Immature natural killer cell (primary cell): ENCODE results near the gene MGMT. TPM values are rescaled to one million over a fixed set of nuclear protein-coding genes. Genes with fewer than 3 reads are reported as not detected.

ENCODE experiments used
- DNase-seq, 3 donors: peaks; one replicate each; pipeline ENCODE4 v3.0.0; 2022; ENCODE audit warnings: mixed read lengths in 1 of 3
- H3K27ac Mint-ChIP-seq, 6 donors: one replicate each; pipeline ENCODE4 v1.8.0; 2020; ENCODE audit warnings: mixed read lengths in 6 of 6, mild to moderate bottlenecking in 5 of 6, inconsistent platforms in 4 of 6, moderate library complexity in 3 of 6
- H3K27me3 Mint-ChIP-seq, 3 donors: one replicate each; pipeline ENCODE4 v1.8.0; 2020 to 2021; ENCODE audit warnings: low read depth in 3 of 3, mild to moderate bottlenecking in 3 of 3, mixed read lengths in 3 of 3, moderate library complexity in 3 of 3, inconsistent platforms in 1 of 3
- H3K36me3 Mint-ChIP-seq, 3 donors: one replicate each; pipeline ENCODE4 v1.8.0; 2020; ENCODE audit warnings: mixed read lengths in 3 of 3, inconsistent platforms in 2 of 3, mild to moderate bottlenecking in 2 of 3
- H3K4me1 Mint-ChIP-seq, 2 donors: one replicate each; pipeline ENCODE4 v1.8.0; 2020; ENCODE audit warnings: inconsistent platforms in 2 of 2, mild to moderate bottlenecking in 2 of 2, mixed read lengths in 2 of 2, moderate library complexity in 1 of 2
- H3K4me3 Mint-ChIP-seq, 5 donors: one replicate each; pipeline ENCODE4 v1.8.0; 2020; ENCODE audit warnings: mild to moderate bottlenecking in 5 of 5, mixed read lengths in 5 of 5, inconsistent platforms in 3 of 5, moderate library complexity in 3 of 5
- H3K9me3 Mint-ChIP-seq, 6 donors: one replicate each; pipeline ENCODE4 v1.8.0; 2020; ENCODE audit warnings: mild to moderate bottlenecking in 6 of 6, mixed read lengths in 6 of 6, inconsistent platforms in 4 of 6, moderate library complexity in 3 of 6
- polyA plus RNA-seq, 3 donors: library from polyadenylated mRNA; unstranded; fragments of 300-500 nt; fragmentation: Illumina TruSeq; gene quantifications; one replicate each; pipeline ENCODE4 v1.2.3, GENCODE V29; 2021

Gene MGMT
- polyA plus RNA-seq, 3 donors from 2014 or later = 33.7 to 69.5 (median 37.5) TPM

- H3K36me3 Mint-ChIP-seq = peaks cover 0 to 17% (median 3%) of the 10 kb centered on the region in 3 donors
- H3K9me3 Mint-ChIP-seq = no peaks in the 10 kb centered on the region
- H3K27ac Mint-ChIP-seq = no peak overlapping the region
Observed at GRCh38 chr10:129553928-129554327, 86.9 kb downstream of the MGMT start.

GRCh38 chr10:129556316-129556715, 89.3 kb downstream of the MGMT start:
- Mint-ChIP-seq H3K27me3 (peaks cover 0 to 2% (median 1%) of the 10 kb centered on the region in 3 donors), H3K4me1 (no peaks in the 10 kb centered on the region), H3K4me3 (no peak overlapping the region), H3K27ac (no peak overlapping the region), H3K9me3 (peaks cover 0 to 1% (median 0%) of the 10 kb centered on the region in 6 donors), H3K36me3 (peaks cover 0 to 13% (median 3%) of the 10 kb centered on the region in 3 donors)
- no peak for DNase-seq

More at GRCh38 chr10:129553928-129554327, 86.9 kb downstream of the MGMT start:
- Mint-ChIP-seq H3K4me1 (no peaks in the 10 kb centered on the region), H3K4me3 (no peak overlapping the region), H3K27me3 (peaks cover 0 to 2% (median 0%) of the 10 kb centered on the region in 3 donors)
- no peak for DNase-seq

GRCh38 chr10:129560361-129560760, 93.3 kb downstream of the MGMT start:
- DNase-seq = no peak
- Mint-ChIP-seq H3K27me3 (peaks cover 0 to 2% (median 1%) of the 10 kb centered on the region in 3 donors), H3K9me3 (peaks cover 0 to 1% (median 0%) of the 10 kb centered on the region in 6 donors), H3K4me1 (peaks cover 7 to 8% of the 10 kb centered on the region in 2 donors), H3K27ac (no peak overlapping the region), H3K36me3 (peaks cover 0 to 4% (median 0%) of the 10 kb centered on the region in 3 donors), H3K4me3 (no peak overlapping the region)

GRCh38 chr10:129562487-129562886, 95.4 kb downstream of the MGMT start:
- peak overlapping the region in 2 of 6 donors; percentile 33 to 40 for H3K27ac Mint-ChIP-seq
- no peaks in the 10 kb centered on the region for H3K36me3 Mint-ChIP-seq
- no peak overlapping the region for H3K4me3 Mint-ChIP-seq
- no peak for DNase-seq
- peaks cover 7 to 8% of the 10 kb centered on the region in 2 donors for H3K4me1 Mint-ChIP-seq
- H3K9me3 Mint-ChIP-seq = peaks cover 0 to 1% (median 0%) of the 10 kb centered on the region in 6 donors
- H3K27me3 Mint-ChIP-seq = peaks cover 0 to 3% (median 0%) of the 10 kb centered on the region in 3 donors

- peaks cover 0 to 2% (median 0%) of the 10 kb centered on the region in 3 donors for H3K36me3 Mint-ChIP-seq
- no peaks in the 10 kb centered on the region for H3K9me3 Mint-ChIP-seq
- no peak overlapping the region for H3K27ac Mint-ChIP-seq
- H3K27me3 Mint-ChIP-seq = peaks cover 0 to 3% (median 0%) of the 10 kb centered on the region in 3 donors
- no peak for DNase-seq
- peaks cover 7 to 8% of the 10 kb centered on the region in 2 donors for H3K4me1 Mint-ChIP-seq
- no peak overlapping the region for H3K4me3 Mint-ChIP-seq
Observed at GRCh38 chr10:129564923-129565322, 97.9 kb downstream of the MGMT start.

GRCh38 chr10:129568583-129569344, 101.7 kb downstream of the MGMT start:
- Mint-ChIP-seq H3K36me3 (peaks cover 0 to 3% (median 0%) of the 10 kb centered on the region in 3 donors), H3K27me3 (peaks cover 0 to 2% (median 0%) of the 10 kb centered on the region in 3 donors), H3K9me3 (no peaks in the 10 kb centered on the region), H3K4me1 (peaks cover 0 to 3% of the 10 kb centered on the region in 2 donors), H3K27ac (no peak overlapping the region), H3K4me3 (no peak overlapping the region)
- no peak for DNase-seq

- H3K36me3 Mint-ChIP-seq = peaks cover 0 to 3% (median 0%) of the 10 kb centered on the region in 3 donors
- H3K9me3 Mint-ChIP-seq = no peaks in the 10 kb centered on the region
- no peak overlapping the region for H3K4me3 Mint-ChIP-seq
Observed at GRCh38 chr10:129570185-129570584, 103.1 kb downstream of the MGMT start.

GRCh38 chr10:129579228-129579627, 112.2 kb downstream of the MGMT start:
- no peak for DNase-seq
- Mint-ChIP-seq H3K27me3 (no peaks in the 10 kb centered on the region), H3K9me3 (no peaks in the 10 kb centered on the region), H3K36me3 (peaks cover 0 to 9% (median 0%) of the 10 kb centered on the region in 3 donors), H3K4me3 (no peak overlapping the region), H3K4me1 (peaks cover 6 to 38% of the 10 kb centered on the region in 2 donors), H3K27ac (no peak overlapping the region)

More at GRCh38 chr10:129570185-129570584, 103.1 kb downstream of the MGMT start:
- no peak for DNase-seq
- peaks cover 0 to 2% (median 0%) of the 10 kb centered on the region in 3 donors for H3K27me3 Mint-ChIP-seq
- H3K4me1 Mint-ChIP-seq = peaks cover 0 to under 1% of the 10 kb centered on the region in 2 donors
- no peak overlapping the region for H3K27ac Mint-ChIP-seq

- Mint-ChIP-seq H3K27ac (no peak overlapping the region), H3K36me3 (peaks cover 0 to 9% (median 6%) of the 10 kb centered on the region in 3 donors), H3K9me3 (peaks cover 0 to 2% (median 0%) of the 10 kb centered on the region in 6 donors), H3K4me3 (no peak overlapping the region), H3K4me1 (peaks cover 6 to 38% of the 10 kb centered on the region in 2 donors), H3K27me3 (no peaks in the 10 kb centered on the region)
- no peak for DNase-seq
Observed at GRCh38 chr10:129580010-129580409, 113.0 kb downstream of the MGMT start.

GRCh38 chr10:129580901-129581300, 113.9 kb downstream of the MGMT start:
- H3K36me3 Mint-ChIP-seq = peaks cover 8 to 15% (median 13%) of the 10 kb centered on the region in 3 donors
- no peak overlapping the region for H3K27ac Mint-ChIP-seq
- no peaks in the 10 kb centered on the region for H3K27me3 Mint-ChIP-seq
- H3K4me1 Mint-ChIP-seq = peaks cover 6 to 38% of the 10 kb centered on the region in 2 donors
- no peak for DNase-seq
- no peak overlapping the region for H3K4me3 Mint-ChIP-seq
- peaks cover 0 to 11% (median 3%) of the 10 kb centered on the region in 6 donors for H3K9me3 Mint-ChIP-seq

GRCh38 chr10:129581827-129582411, 114.9 kb downstream of the MGMT start:
- Mint-ChIP-seq H3K27me3 (peaks cover 0 to under 1% (median 0%) of the 10 kb centered on the region in 3 donors), H3K27ac (no peak overlapping the region), H3K9me3 (peaks cover under 1 to 20% (median 11%) of the 10 kb centered on the region in 6 donors), H3K4me1 (peaks cover 6 to 38% of the 10 kb centered on the region in 2 donors), H3K36me3 (peaks cover 14 to 23% (median 22%) of the 10 kb centered on the region in 3 donors), H3K4me3 (no peak overlapping the region)
- no peak for DNase-seq

GRCh38 chr10:129583831-129584230, 116.8 kb downstream of the MGMT start:
- peak overlapping the region in 1 of 6 donors; percentile 35 for H3K27ac Mint-ChIP-seq
- DNase-seq = no peak
- H3K36me3 Mint-ChIP-seq = peaks cover 27 to 38% (median 38%) of the 10 kb centered on the region in 3 donors
- H3K27me3 Mint-ChIP-seq = peaks cover 0 to 3% (median 0%) of the 10 kb centered on the region in 3 donors
- peaks cover 6 to 35% (median 23%) of the 10 kb centered on the region in 6 donors for H3K9me3 Mint-ChIP-seq
- peaks cover 8 to 38% of the 10 kb centered on the region in 2 donors for H3K4me1 Mint-ChIP-seq
- no peak overlapping the region for H3K4me3 Mint-ChIP-seq

GRCh38 chr10:129586898-129587443, 119.9 kb downstream of the MGMT start:
- H3K27me3 Mint-ChIP-seq = peaks cover 0 to 3% (median 0%) of the 10 kb centered on the region in 3 donors
- no peak overlapping the region for H3K27ac Mint-ChIP-seq
- H3K36me3 Mint-ChIP-seq = peaks cover 34 to 38% (median 35%) of the 10 kb centered on the region in 3 donors
- peaks cover 6 to 17% of the 10 kb centered on the region in 2 donors for H3K4me1 Mint-ChIP-seq
- DNase-seq = no peak
- peaks cover 8 to 35% (median 23%) of the 10 kb centered on the region in 6 donors for H3K9me3 Mint-ChIP-seq
- H3K4me3 Mint-ChIP-seq = no peak overlapping the region
